ENCODE measurements around the gene UPK3BL1.
"Not testable (repeated sequence)": the region's sequence is repeated elsewhere in the genome, so short reads cannot be mapped to it uniquely, and the experiment has no call there.

UPK3BL1 gene

GRCh38 chr7:102642691-102643090, at the start of gene UPK3BL1:
Gene UPK3BL1 (minus strand): TSS chr7:102642791. CDS start chr7:102642741, 50 bp downstream.
- DNase-seq (ENCODE audit: low read depth in 2 of 2): not testable (repeated sequence)

DNA sequence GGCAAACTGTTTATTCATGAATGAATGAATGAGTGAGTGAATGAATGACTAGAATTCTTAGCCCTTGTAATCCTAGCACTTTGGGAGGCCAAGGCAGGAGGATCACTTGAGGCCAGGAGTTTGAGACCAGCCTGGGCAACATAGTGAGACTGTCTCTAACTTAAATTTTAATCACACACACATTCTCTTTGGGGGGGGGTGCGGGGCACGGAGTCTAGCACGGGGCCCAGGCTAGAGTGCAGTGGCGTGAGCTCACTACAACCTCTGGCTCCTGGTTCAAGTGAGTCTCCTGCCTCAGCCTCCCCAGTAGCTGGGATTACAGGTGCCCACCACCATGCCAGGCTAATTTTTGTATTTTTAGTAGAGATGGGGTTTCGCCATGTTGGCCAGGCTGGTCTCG, 48.0 kb upstream of the UPK3BL1 start:
- not testable (repeated sequence) for DNase-seq (ENCODE audit: low read depth in 2 of 2)

- not testable (repeated sequence) for DNase-seq (ENCODE audit: low read depth in 2 of 2)
Observed at GRCh38 chr7:102689436-102690282, 47.1 kb upstream of the UPK3BL1 start.

DNA sequence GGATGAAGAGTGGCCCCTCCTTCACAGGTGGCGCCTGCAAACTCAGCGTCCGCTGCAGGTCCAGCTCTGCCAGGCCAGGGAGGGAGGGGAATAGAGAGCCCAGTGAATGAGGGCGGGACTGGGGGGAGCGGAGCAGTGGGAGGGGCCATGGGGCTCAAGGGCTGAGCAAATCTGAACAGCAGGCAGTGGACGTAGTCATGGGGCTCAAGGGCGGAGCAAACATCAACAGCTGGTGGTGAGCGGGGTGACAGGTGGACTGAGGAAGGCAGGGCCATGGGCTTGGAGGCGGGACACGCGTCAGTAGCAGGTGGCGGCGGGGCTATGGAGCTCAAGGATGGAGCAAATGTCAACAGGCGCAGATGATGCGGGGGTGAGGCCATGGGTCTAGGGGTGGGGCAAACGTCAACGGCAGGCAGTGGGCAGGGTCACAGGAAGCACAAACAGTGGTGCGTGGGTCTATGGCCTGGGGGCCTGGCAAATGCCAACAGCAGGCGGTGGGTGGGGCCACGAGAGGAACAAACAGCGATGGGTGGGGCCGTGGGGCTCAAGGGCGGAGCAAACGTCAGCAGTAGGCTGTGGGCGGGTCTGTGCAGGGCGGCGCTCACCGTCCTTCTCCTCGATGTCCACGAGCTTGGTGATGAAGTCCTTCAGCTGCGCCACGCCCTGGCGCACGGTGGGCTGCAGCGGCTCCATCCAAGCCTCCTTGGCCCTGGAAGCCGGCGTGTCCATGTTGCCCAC, 45.9 kb upstream of the UPK3BL1 start:
- not testable (repeated sequence) for DNase-seq (ENCODE audit: low read depth in 2 of 2)

DNA sequence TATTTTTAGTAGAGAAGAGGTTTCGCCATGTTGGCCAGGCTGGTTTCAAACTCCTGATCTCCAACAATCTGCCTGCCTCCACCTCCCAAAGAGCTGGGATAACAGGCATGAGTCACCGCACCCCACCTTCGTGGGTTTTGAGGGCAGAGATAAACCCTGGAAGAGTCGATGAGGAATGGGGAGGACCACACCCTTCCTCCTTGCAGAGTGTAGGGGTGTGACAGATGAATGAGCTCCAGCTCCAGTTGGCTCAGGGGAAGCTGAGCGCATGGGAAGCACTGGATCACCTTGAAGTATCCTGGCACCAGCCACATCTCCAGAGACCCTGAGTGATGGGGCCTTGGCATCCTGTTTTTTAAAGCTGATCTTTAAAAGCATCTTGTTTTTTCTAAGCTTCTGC, 40.0 kb upstream of the UPK3BL1 start:
- DNase-seq (ENCODE audit: low read depth in 2 of 2): not testable (repeated sequence)

DNA sequence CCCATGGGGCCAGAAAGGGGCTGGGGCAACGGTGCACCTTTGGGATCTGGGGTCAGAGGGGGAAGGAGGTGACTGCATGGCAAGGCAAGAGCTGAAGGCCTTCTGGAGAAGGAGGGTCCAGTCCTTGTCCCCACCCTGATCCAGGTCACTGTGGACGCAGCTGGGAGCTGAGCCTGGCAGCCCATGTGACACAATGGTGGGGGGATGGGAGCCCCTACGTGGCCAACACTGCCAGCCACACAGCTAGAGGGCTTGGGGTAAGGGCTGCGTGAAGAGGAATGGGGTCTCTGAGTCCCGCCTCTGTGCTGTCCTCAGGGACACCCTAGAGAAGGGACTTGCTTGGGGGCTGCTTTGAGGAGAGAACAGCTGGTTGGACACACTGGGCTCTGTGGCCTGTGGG, 38.2 kb upstream of the UPK3BL1 start:
- not testable (repeated sequence) for DNase-seq (ENCODE audit: low read depth in 2 of 2)

- not testable (repeated sequence) for DNase-seq (ENCODE audit: low read depth in 2 of 2)
Observed at GRCh38 chr7:102675545-102675944, 33.0 kb upstream of the UPK3BL1 start.

DNA sequence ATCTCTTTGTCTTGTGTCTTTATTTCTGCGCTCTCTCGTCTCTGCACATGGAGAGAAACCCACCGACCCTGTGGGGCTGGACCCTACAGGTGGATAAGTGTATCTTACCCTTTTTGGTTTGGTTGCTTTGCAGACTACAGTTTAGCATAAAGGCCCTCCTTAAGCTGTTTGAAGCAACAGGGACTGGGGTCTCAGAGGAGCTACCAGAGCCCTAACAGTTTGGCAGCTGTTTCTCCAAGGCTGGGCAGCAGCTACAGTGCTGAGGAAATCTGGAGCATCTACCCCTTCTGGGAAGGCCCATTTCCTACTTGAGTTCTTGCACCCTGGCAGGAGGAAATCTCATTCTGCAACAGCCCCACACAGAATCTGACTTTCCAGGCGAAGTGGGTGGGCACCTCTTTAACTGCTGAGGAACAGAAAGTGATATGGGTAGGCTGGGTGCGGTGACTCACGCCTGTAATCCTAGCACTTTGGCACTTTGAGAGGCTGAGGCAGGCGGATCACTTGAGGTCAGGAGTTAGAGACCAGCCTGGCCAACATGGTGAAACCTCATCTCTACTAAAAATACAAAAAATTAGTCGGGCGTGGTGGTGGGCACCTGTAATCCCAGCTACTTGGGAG, 31.0 kb upstream of the UPK3BL1 start:
- not testable (repeated sequence) for DNase-seq (ENCODE audit: low read depth in 2 of 2)

DNA sequence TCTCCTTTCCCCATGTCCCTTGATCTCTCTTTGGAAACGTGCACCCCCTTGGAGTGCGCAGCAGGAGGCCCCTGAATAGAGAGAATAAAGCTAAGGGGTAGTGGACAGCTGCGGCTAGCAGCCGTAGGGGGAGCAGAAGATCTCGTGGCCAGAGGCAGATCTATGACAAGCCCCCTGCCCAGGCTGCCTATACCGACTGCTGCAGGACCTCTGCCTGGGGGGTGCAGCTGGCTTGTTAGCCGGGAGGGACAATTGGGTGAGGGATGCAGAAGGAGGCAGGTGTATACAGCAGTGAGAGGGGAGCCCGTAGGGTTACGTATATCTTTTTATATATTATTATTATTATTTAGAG, 29.3 kb upstream of the UPK3BL1 start:
- DNase-seq (ENCODE audit: low read depth in 2 of 2): not testable (repeated sequence)

DNA sequence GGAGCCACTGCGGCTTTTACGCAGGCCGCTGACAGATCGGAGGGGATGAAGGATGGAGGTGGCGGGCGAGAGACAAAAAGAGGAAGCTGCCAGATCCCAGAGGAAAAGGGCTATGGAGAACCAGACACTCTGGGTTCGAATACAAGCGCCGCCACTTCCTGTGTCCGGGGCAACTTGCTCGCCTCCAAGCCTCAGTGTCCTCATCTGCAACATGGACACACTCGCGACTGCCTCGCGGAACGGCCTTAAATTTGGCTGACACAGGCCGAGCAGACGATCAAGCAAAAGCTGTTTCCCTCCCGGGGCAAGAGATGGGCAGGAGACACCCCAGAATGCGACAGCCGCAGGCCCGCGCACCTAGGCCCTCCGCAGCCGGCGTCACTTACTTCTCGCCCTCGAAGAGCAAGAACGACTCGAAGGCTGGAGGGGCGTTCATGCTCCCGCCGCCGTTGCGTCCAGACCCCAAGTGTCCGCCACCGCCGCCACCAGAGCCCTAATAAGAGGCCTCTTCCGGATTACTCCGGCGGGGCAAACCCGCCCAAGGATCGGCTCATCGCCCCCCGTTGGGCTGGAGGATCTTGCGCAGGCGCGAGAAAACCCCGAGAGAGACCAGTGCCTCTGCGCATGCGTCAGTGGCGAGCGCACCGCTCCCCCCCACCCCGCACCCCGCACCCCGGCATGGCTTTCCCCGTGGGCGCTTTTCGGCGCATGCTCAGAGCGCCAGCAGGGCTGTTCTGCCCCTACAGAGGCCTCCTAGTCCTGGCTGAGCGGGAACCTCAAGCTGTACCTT, 28.8 kb upstream of the UPK3BL1 start, which contains the start of gene POLR2J2:
POLR2J2 (minus strand) TSS at position 498 of the 790 bp plus-strand sequence; CDS start at position 436, 62 bp downstream.
- DNase-seq (ENCODE audit: low read depth in 2 of 2): not testable (repeated sequence)

GRCh38 chr7:102667523-102667922, 24.9 kb upstream of the UPK3BL1 start:
- not testable (repeated sequence) for DNase-seq (ENCODE audit: low read depth in 2 of 2)

DNA sequence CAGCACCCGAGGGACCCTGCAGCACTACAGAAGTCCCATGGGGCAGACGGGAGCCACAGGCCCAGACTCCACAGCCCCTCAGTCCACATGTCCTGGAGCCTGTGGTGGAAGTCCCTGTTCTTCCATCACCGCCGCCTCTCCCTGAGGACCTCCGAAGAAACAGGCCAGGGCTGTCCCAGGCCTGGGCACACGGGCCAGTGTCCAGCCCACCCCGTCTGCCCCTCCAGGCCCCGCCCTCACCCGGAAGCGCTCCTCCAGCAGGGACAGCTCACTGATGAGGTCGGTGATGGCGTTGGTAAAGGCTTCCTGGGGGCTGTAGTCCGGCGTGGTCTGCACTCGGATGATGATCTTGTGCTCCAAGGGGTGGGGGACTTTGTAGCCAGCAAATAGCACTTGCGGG, 24.3 kb upstream of the UPK3BL1 start:
- not testable (repeated sequence) for DNase-seq (ENCODE audit: low read depth in 2 of 2)

DNA sequence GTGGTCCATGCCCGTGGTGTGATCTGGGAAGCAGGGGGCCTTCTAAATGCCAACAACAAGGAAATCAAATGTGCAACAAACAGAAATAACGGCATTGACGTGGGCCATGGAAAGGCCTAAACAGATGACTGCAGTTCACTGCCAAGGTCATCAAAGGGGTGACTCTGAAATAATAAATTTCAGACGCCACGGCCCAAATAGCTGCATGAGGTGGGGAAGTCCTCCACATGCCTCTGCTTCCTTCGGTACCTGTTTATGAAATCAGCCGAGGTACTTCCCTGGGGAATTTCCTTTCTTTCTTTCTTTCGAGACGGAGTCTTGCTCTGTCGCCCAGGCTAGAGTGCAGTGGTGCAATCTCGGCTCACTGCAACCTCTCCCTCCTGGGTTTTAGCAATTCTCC, 22.2 kb upstream of the UPK3BL1 start:
- DNase-seq (ENCODE audit: low read depth in 2 of 2): not testable (repeated sequence)

GRCh38 chr7:102649924-102650323, 7.3 kb upstream of the UPK3BL1 start, which contains the start of gene SPDYE2B:
Gene SPDYE2B (plus strand): TSS chr7:102650319. CDS start chr7:102652349, 2,030 bp downstream.
- DNase-seq (ENCODE audit: low read depth in 2 of 2): not testable (repeated sequence)

- DNase-seq (ENCODE audit: low read depth in 2 of 2): not testable (repeated sequence)
Observed at GRCh38 chr7:102647813-102648212, 5.2 kb upstream of the UPK3BL1 start.

DNA sequence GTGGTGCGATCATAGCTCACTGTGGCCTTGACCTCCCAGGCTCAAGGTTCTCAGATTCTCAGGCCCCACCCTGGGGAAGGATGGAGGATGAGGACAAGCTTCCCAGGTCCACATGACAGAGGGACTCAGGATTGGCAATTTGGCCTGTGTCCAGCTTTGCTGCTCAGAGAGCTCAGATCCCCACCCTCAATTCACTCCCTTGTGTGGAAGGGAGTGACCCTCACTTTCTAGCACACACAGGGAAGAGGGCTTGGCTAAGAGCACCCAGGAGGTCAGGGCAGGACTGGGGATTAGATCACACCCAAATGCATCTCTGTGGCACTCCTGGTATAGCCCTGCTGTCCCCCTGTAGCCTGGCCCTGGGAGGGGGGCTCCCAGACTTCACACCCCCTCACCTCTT, 813 bp upstream of the UPK3BL1 start:
- DNase-seq (ENCODE audit: low read depth in 2 of 2): not testable (repeated sequence)

DNA sequence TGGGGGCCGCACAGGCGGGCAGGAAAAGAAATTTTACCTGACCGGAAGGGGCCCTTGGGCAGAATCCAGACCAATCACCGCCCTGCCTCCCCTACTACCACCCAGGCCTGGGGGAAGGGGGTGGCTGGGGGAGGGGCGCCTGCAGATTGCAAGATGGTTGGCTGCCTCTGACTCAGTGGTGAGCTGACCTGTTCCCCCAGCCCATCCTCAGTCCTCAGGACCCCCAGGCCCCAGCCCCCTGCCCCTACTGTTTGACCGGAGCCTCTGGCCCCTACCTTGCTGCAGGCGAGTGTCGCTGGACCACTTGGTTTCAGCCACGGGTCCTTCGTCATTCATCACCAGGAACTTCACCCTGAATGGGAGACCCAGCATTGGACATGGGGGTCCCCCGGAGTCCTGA, 3.7 kb downstream of the UPK3BL1 start:
- not testable (repeated sequence) for DNase-seq (ENCODE audit: low read depth in 2 of 2)

DNA sequence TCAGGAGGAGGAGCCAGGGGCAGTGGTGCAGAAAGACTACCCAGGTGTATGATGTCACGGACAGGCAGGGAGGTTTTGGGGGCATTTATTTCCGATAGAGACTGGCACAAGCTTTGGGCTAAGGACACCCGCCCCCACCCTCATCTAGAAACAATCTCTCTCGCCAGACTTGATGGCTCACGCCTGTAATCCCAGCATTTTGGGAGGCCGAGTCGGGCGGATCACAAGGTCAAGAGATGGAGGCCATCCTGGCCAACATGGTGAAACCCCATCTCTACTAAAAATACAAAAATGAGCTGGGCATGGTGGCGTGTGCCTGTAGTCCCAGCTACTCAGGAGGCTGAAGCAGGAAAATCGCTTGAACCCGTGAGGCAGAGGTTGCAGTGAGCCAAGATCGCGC, 5.6 kb downstream of the UPK3BL1 start:
- DNase-seq (ENCODE audit: low read depth in 2 of 2): not testable (repeated sequence)

GRCh38 chr7:102635354-102635753, 7.2 kb downstream of the UPK3BL1 start:
- not testable (repeated sequence) for DNase-seq (ENCODE audit: low read depth in 2 of 2)

DNA sequence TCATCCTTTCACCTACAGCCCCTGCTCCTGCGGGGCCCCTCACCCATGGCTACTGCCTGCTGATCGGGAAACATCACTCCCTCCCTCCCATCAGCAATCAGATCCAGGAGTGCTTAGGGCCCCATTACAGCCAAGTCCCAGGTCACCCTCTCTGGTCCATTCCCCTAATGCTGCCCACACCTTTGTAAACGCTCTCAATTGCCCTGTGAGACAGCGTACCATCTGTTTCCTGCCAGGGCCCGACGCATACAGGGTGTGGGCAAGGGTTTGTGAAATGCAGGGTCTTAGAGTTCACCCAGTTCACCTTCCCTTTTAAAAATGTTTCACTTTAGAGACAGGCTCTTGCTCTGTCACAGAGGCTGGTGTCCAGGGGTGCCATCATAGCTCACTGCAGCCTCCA, 8.3 kb downstream of the UPK3BL1 start:
- DNase-seq (ENCODE audit: low read depth in 2 of 2): not testable (repeated sequence)

- not testable (repeated sequence) for DNase-seq (ENCODE audit: low read depth in 2 of 2)
Observed at GRCh38 chr7:102630622-102631021, 12.0 kb downstream of the UPK3BL1 start.

Data from stimulated activated CD8-positive, alpha-beta memory T cell treated with anti-CD3 and anti-CD28 coated beads, Interleukin-7, amount 100 ng/mL, for 1 hour (primary cell).